GM18909 (cell line): ENCODE measurements around the gene TFIP11.

Experiments
- ATAC-seq: cut with Tn5 transposase; IDR thresholded peaks from one replicate; pipeline ENCODE4 v1.9.1; 2021; ENCODE audit warnings: mild to moderate bottlenecking; ENCODE audit not compliant: unreplicated experiment, poor library complexity

Gene TFIP11

GRCh38 chr22:26481112-26481693 is 31.1 kb downstream of the TFIP11 start:
- ATAC-seq: no peak

- ATAC-seq: no peak
These were observed 31.7 kb downstream of the TFIP11 start for GRCh38 chr22:26480611-26480932.

GRCh38 chr22:26479792-26480610 is 32.3 kb downstream of the TFIP11 start:
- ATAC-seq: no peak

- no peak for ATAC-seq
These were observed 33.1 kb downstream of the TFIP11 start for GRCh38 chr22:26479043-26479791.

GRCh38 chr22:26477341-26477731 is 34.9 kb downstream of the TFIP11 start:
- no peak for ATAC-seq

GRCh38 chr22:26476705-26477340 is 35.5 kb downstream of the TFIP11 start:
- no peak for ATAC-seq

GRCh38 chr22:26474682-26475081 is 37.6 kb downstream of the TFIP11 start:
- no peak for ATAC-seq

- no peak for ATAC-seq
These were observed 40.8 kb downstream of the TFIP11 start for GRCh38 chr22:26471522-26471921.

- no peak for ATAC-seq
These were observed 41.5 kb downstream of the TFIP11 start for GRCh38 chr22:26470807-26471206.

GRCh38 chr22:26466196-26466595 is 46.1 kb downstream of the TFIP11 start:
- ATAC-seq: no peak

- no peak for ATAC-seq
These were observed 48.0 kb downstream of the TFIP11 start for GRCh38 chr22:26464312-26464711.

- ATAC-seq: no peak
These were observed 48.6 kb downstream of the TFIP11 start for GRCh38 chr22:26463688-26464087.

GRCh38 chr22:26463101-26463661 is 49.1 kb downstream of the TFIP11 start:
- ATAC-seq: no peak

GRCh38 chr22:26462641-26463040 is 49.6 kb downstream of the TFIP11 start:
- no peak for ATAC-seq

- ATAC-seq: no peak
These were observed 50.2 kb downstream of the TFIP11 start for GRCh38 chr22:26462051-26462450.

- no peak for ATAC-seq
These were observed 51.0 kb downstream of the TFIP11 start for GRCh38 chr22:26461188-26461810.

GRCh38 chr22:26460202-26460601 is 52.1 kb downstream of the TFIP11 start:
- ATAC-seq: no peak

- ATAC-seq: no peak
These were observed 54.5 kb downstream of the TFIP11 start for GRCh38 chr22:26457661-26458272.

- ATAC-seq: no peak
These were observed 58.3 kb downstream of the TFIP11 start for GRCh38 chr22:26453812-26454500.
